Neural cell (in vitro differentiated cells): Measurements from ENCODE around the gene EIF2B5. TPM values are rescaled to one million over a fixed set of nuclear protein-coding genes. Genes with fewer than 3 reads are reported as not detected.

ENCODE experiments used
- H2AFZ ChIP-seq: fragments of 200-600, 300-800 bp; sonication (generic), shearing (Covaris generic); 2 replicates; pipeline ENCODE4 v1.6.0; 2014; ENCODE audit warnings: low read depth, mild to moderate bottlenecking, antibody characterized with exemption, low read length, moderate library complexity
- H3F3A ChIP-seq: fragments of 200-600 bp; shearing (Covaris generic); 2 replicates; pipeline ENCODE4 v1.6.1; 2016; ENCODE audit warnings: mild to moderate bottlenecking, moderate library complexity, mixed read lengths, antibody characterized with exemption, low read length; ENCODE audit not compliant: insufficient read depth, poor library complexity, severe bottlenecking
- H3K27ac ChIP-seq: fragments of 200-600, 300-800 bp; sonication (generic), shearing (Covaris generic); 2 replicates; pipeline ENCODE4 v1.5.1; 2014; ENCODE audit warnings: mild to moderate bottlenecking, low read length, moderate library complexity
- H3K27me3 ChIP-seq: fragments of 300-800, 200-600 bp; sonication (generic), shearing (Covaris generic); 2 replicates; pipeline ENCODE4 v1.6.0; 2014; ENCODE audit warnings: mild to moderate bottlenecking, low read depth, low read length, moderate library complexity; ENCODE audit not compliant: insufficient read depth
- H3K36me3 ChIP-seq: fragments of 300-800, 200-600 bp; sonication (generic), shearing (Covaris generic); 2 replicates; pipeline ENCODE4 v1.5.1; 2014; ENCODE audit warnings: mild to moderate bottlenecking, antibody characterized with exemption, low read length, moderate library complexity; ENCODE audit not compliant: insufficient read depth
- H3K4me2 ChIP-seq: fragments of 300-800, 200-600 bp; sonication (generic), shearing (Covaris generic); 2 replicates; pipeline ENCODE4 v1.6.0; 2014; ENCODE audit warnings: mild to moderate bottlenecking, low read length
- H3K4me3 ChIP-seq: fragments of 300-800, 200-600 bp; sonication (generic), shearing (Covaris generic); 2 replicates; pipeline ENCODE4 v1.5.1; 2014; ENCODE audit warnings: mild to moderate bottlenecking, low read length, moderate library complexity
- H3K79me2 ChIP-seq: fragments of 200-600 bp; shearing (Covaris generic); replicated peaks from 2 replicates; pipeline ENCODE4 v1.6.0; 2014; ENCODE audit warnings: mild to moderate bottlenecking, low read length, moderate library complexity; ENCODE audit not compliant: insufficient read depth
- H3K9ac ChIP-seq: fragments of 300-800, 200-600 bp; sonication (generic), shearing (Covaris generic); 2 replicates; pipeline ENCODE4 v1.6.1; 2016; ENCODE audit warnings: mild to moderate bottlenecking, low read length, mixed read lengths
- H3K9me2 ChIP-seq: fragments of 200-600 bp; shearing (Covaris generic); 2 replicates; pipeline ENCODE4 v1.6.1; 2016; ENCODE audit warnings: mild to moderate bottlenecking, low read length, mixed read lengths; ENCODE audit not compliant: insufficient read depth
- H3K9me3 ChIP-seq: fragments of 200-600, 300-800 bp; sonication (generic), shearing (Covaris generic); 2 replicates; pipeline ENCODE4 v1.6.1; 2016; ENCODE audit warnings: mild to moderate bottlenecking, mixed run types, low read length, moderate library complexity, mixed read lengths
- H4K20me1 ChIP-seq: fragments of 200-600 bp; shearing (Covaris generic); 2 replicates; pipeline ENCODE4 v1.6.1; 2016; ENCODE audit warnings: mild to moderate bottlenecking, mixed run types; ENCODE audit not compliant: insufficient read depth
- CTCF ChIP-seq: fragments of 450-650 bp; IDR thresholded peaks from 2 replicates; pipeline ENCODE4 v1.5.1; 2014; ENCODE audit warnings: antibody characterized with exemption, mild to moderate bottlenecking, moderate library complexity; ENCODE audit not compliant: poor library complexity, severe bottlenecking
- EP300 ChIP-seq: fragments of 450-650 bp; conservative IDR thresholded peaks from 2 replicates; pipeline ENCODE4 v1.6.1; 2014; ENCODE audit warnings: antibody characterized with exemption, mild to moderate bottlenecking, moderate library complexity; ENCODE audit not compliant: poor library complexity, severe bottlenecking
- EZH2 ChIP-seq: fragments of 200-600, 300-800 bp; shearing (Covaris generic), sonication (generic); IDR thresholded peaks from 2 replicates; pipeline ENCODE4 v1.6.1; 2014; ENCODE audit warnings: antibody characterized with exemption, low read length, borderline replicate concordance, mild to moderate bottlenecking; ENCODE audit not compliant: insufficient read depth, poor library complexity, severe bottlenecking
- MXI1 ChIP-seq: fragments of 450-650 bp; conservative IDR thresholded peaks from 2 replicates; pipeline ENCODE4 v1.6.1; 2014; ENCODE audit warnings: antibody characterized with exemption, mild to moderate bottlenecking; ENCODE audit not compliant: poor library complexity, severe bottlenecking
- POLR2AphosphoS5 ChIP-seq: IDR thresholded peaks from 2 replicates; pipeline ENCODE4 v1.6.1; 2012
- RAD21 ChIP-seq: fragments of 450-650 bp; conservative IDR thresholded peaks from 2 replicates; pipeline ENCODE4 v1.6.1; 2014; ENCODE audit warnings: antibody characterized with exemption, mild to moderate bottlenecking, moderate library complexity
- SMC3 ChIP-seq: fragments of 450-650 bp; conservative IDR thresholded peaks from 2 replicates; pipeline ENCODE4 v1.6.1; 2014; ENCODE audit warnings: antibody characterized with exemption, mild to moderate bottlenecking, moderate library complexity; ENCODE audit not compliant: poor library complexity
- TAF1 ChIP-seq: IDR thresholded peaks from 2 replicates; pipeline ENCODE4 v1.6.1; 2012; ENCODE audit warnings: low read depth
- polyA plus RNA-seq: library from polyadenylated mRNA; depleted of rRNA; stranded (reverse); fragments of >200 nt; gene quantifications from 2 replicates; pipeline ENCODE4 v1.2.3, GENCODE V29; 2014
- TF ChIP-seq, protein P1 (sequence below): IDR thresholded peaks from 2 replicates; pipeline ENCODE4 v1.6.1; 2012; ENCODE audit warnings: borderline replicate concordance

Gene EIF2B5
- polyA plus RNA-seq, 1 donor from 2014 or later, result 112 TPM

- Histone ChIP-seq H3K4me2 (no peak overlapping the region), H3K9ac (no peak overlapping the region), H3K9me2 (no peaks in the 10 kb centered on the region), H3K27ac (no peak overlapping the region), H2AFZ (no peak overlapping the region), H4K20me1 (no peaks in the 10 kb centered on the region), H3K9me3 (no peaks in the 10 kb centered on the region), H3K4me3 (no peak overlapping the region), H3K79me2 (peaks cover 19% of the 10 kb centered on the region), H3K27me3 (no peaks in the 10 kb centered on the region), H3K36me3 (peaks cover 11% of the 10 kb centered on the region), H3F3A (no peaks in the 10 kb centered on the region)
- TF ChIP-seq POLR2AphosphoS5, result no peak
These were observed 29.6 kb downstream of the EIF2B5 start for GRCh38 chr3:184164648-184165330.

DNA sequence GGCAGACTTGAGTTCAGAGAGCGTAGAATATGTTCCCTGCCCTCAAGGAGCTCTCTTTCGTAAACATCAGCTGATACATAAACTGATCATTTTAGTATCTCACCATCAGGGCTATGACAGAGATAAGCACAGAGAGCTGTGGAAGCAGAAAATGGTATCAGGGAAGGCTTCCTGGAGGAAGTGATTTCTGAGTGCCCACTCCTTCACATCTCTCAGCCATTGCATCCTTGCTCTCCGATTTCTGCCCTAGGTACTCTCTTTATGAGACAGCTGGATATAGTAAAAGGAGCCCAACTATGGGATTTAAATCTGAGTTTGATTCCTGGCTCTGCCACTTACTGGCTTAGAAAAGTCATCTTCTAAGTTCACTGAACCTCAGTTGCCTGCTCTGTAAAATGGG is 30.4 kb downstream of the EIF2B5 start:
- Histone ChIP-seq H3K9ac (no peak overlapping the region), H4K20me1 (no peaks in the 10 kb centered on the region), H2AFZ (no peak overlapping the region), H3K36me3 (peaks cover 11% of the 10 kb centered on the region), H3K27ac (no peak overlapping the region), H3F3A (no peaks in the 10 kb centered on the region), H3K79me2 (peaks cover 13% of the 10 kb centered on the region), H3K4me3 (no peak overlapping the region), H3K9me3 (no peaks in the 10 kb centered on the region), H3K27me3 (no peaks in the 10 kb centered on the region), H3K9me2 (no peaks in the 10 kb centered on the region), H3K4me2 (no peak overlapping the region)
- no peak for TF ChIP-seq RAD21

DNA sequence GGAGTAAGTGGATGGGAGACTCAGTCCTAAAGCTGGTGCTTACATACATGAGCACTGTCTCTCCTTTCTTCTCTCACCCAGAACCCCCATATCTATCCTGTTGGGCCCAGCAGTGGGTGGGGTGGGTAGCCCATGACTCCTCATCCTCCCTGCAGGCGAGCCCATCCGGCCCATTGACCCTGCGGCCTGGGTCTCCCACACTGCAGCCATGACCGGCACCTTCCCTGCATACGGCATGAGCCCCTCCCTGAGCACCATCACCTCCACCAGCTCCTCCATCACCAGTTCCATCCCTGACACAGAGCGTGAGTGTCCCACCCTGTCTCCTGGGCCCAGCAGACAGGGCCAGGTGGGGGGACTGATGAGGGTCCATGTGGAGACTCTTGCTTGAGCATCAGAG is 31.5 kb downstream of the EIF2B5 start:
- peaks cover 11% of the 10 kb centered on the region for H3K36me3 ChIP-seq
- no peaks in the 10 kb centered on the region for H3F3A ChIP-seq
- H2AFZ ChIP-seq, result no peak overlapping the region
- H4K20me1 ChIP-seq, result no peaks in the 10 kb centered on the region
- no peak overlapping the region for H3K9ac ChIP-seq
- no peaks in the 10 kb centered on the region for H3K9me3 ChIP-seq
- H3K9me2 ChIP-seq, result no peaks in the 10 kb centered on the region
- no peak overlapping the region for H3K4me2 ChIP-seq
- no peaks in the 10 kb centered on the region for H3K27me3 ChIP-seq
- TF ChIP-seq, protein P1, sequence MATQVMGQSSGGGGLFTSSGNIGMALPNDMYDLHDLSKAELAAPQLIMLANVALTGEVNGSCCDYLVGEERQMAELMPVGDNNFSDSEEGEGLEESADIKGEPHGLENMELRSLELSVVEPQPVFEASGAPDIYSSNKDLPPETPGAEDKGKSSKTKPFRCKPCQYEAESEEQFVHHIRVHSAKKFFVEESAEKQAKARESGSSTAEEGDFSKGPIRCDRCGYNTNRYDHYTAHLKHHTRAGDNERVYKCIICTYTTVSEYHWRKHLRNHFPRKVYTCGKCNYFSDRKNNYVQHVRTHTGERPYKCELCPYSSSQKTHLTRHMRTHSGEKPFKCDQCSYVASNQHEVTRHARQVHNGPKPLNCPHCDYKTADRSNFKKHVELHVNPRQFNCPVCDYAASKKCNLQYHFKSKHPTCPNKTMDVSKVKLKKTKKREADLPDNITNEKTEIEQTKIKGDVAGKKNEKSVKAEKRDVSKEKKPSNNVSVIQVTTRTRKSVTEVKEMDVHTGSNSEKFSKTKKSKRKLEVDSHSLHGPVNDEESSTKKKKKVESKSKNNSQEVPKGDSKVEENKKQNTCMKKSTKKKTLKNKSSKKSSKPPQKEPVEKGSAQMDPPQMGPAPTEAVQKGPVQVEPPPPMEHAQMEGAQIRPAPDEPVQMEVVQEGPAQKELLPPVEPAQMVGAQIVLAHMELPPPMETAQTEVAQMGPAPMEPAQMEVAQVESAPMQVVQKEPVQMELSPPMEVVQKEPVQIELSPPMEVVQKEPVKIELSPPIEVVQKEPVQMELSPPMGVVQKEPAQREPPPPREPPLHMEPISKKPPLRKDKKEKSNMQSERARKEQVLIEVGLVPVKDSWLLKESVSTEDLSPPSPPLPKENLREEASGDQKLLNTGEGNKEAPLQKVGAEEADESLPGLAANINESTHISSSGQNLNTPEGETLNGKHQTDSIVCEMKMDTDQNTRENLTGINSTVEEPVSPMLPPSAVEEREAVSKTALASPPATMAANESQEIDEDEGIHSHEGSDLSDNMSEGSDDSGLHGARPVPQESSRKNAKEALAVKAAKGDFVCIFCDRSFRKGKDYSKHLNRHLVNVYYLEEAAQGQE, result no peak
- TF ChIP-seq EP300 (no peak), RAD21 (no peak), SMC3 (no peak)
- peaks cover 8% of the 10 kb centered on the region for H3K79me2 ChIP-seq
- no peak overlapping the region for H3K4me3 ChIP-seq
- H3K27ac ChIP-seq, result no peak overlapping the region

DNA sequence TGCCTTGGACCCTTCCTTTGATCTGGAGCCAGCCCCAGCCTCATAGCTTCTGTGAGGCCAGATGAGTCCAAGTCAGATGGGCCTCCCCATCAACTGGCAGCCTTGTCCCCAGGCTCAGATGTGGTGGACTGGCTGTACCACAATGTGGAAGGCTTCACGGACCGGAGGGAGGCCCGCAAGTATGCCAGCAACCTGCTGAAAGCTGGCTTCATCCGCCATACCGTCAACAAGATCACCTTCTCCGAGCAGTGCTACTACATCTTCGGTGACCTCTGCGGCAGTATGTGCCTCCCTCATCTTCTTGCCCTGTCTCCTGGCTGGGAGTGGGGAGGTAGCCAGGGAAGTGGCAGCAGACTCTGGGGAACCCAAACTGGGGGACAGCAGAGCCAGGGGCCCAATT is 32.6 kb downstream of the EIF2B5 start:
- Histone ChIP-seq H3K36me3 (peaks cover 11% of the 10 kb centered on the region), H3K79me2 (peaks cover 3% of the 10 kb centered on the region), H2AFZ (no peak overlapping the region), H3F3A (no peaks in the 10 kb centered on the region), H3K27ac (no peak overlapping the region), H3K9ac (no peak overlapping the region), H3K9me2 (no peaks in the 10 kb centered on the region), H3K4me3 (no peak overlapping the region), H3K27me3 (no peaks in the 10 kb centered on the region), H3K9me3 (no peaks in the 10 kb centered on the region), H3K4me2 (no peak overlapping the region), H4K20me1 (no peaks in the 10 kb centered on the region)
- no peak for TF ChIP-seq SMC3
- no peak for TF ChIP-seq MXI1
- TF ChIP-seq RAD21, result no peak
- TF ChIP-seq EZH2, result no peak
- no peak for TF ChIP-seq CTCF
- TF ChIP-seq TAF1, result no peak
- TF ChIP-seq, protein P1, result no peak
- TF ChIP-seq EP300, result no peak
- no peak for TF ChIP-seq POLR2AphosphoS5
